IMR-90 (cell line): ENCODE results near the gene ATPAF1. TPM values are rescaled to one million over a fixed set of nuclear protein-coding genes. Genes with fewer than 3 reads are reported as not detected.

Experiments used
- ATAC-seq: fragments of 200-7000 bp; cut with Tn5 transposase; 2 replicates; pipeline ENCODE4 v1.9.1; 2020; ENCODE audit warnings: low read depth, mild to moderate bottlenecking, moderate library complexity
- BruUV-seq: library from RNA; stranded (reverse); fragments of 400-500 nt; replicated peaks from 2 replicates; lab custom pipeline; 2021; lab: Mats Ljungman, UMichigan
- CTCF ChIA-PET: fragments of 300-600 bp; formaldehyde crosslinking; extraction: SDS; loops from one replicate; lab custom pipeline; 2021; ENCODE audit warnings: antibody characterized with exemption; lab: Yijun Ruan, JAX
- POLR2A ChIA-PET: fragments of 300-600 bp; sonication (Branson Sonifier 250); formaldehyde crosslinking; loops from one replicate; lab custom pipeline; 2022; ENCODE audit warnings: antibody characterized with exemption; ENCODE audit not compliant: unreplicated experiment; lab: Charles Lee
- DNase-seq: peaks from one replicate; pipeline ENCODE4 v3.0.0; 2013
- H2AFZ ChIP-seq: replicated peaks from 2 replicates; pipeline ENCODE3; 2013; ENCODE audit warnings: low read length, mild to moderate bottlenecking; ENCODE audit not compliant: poor library complexity
- H2AK5ac ChIP-seq: 2 replicates; pipeline ENCODE4 v1.6.1; 2013; ENCODE audit warnings: low read depth, low read length, inconsistent platforms
- H2AK9ac ChIP-seq: replicated peaks from 2 replicates; pipeline ENCODE3; 2013; ENCODE audit warnings: mild to moderate bottlenecking, low read depth, low read length, moderate library complexity; ENCODE audit not compliant: poor library complexity
- H2BK120ac ChIP-seq: 2 replicates; pipeline ENCODE4 v1.6.1; 2013; ENCODE audit warnings: low read depth, low read length, inconsistent platforms
- H2BK15ac ChIP-seq: 3 replicates; pipeline ENCODE4 v1.6.1; 2013; ENCODE audit warnings: low read depth, low read length, inconsistent platforms
- H2BK20ac ChIP-seq: 2 replicates; pipeline ENCODE4 v1.6.1; 2013; ENCODE audit warnings: low read depth, mild to moderate bottlenecking, inconsistent platforms, low read length, moderate library complexity
- H2BK5ac ChIP-seq: 2 replicates; pipeline ENCODE4 v1.6.1; 2013; ENCODE audit warnings: mild to moderate bottlenecking, low read depth, low read length, inconsistent platforms; ENCODE audit not compliant: poor library complexity, severe bottlenecking
- H3K14ac ChIP-seq: replicated peaks from 2 replicates; pipeline ENCODE4 v1.6.1; 2013; ENCODE audit warnings: low read depth, low read length, inconsistent platforms
- H3K18ac ChIP-seq: 2 replicates; pipeline ENCODE4 v1.6.1; 2013; ENCODE audit warnings: low read depth, low read length, control low read depth
- H3K23ac ChIP-seq: 2 replicates; pipeline ENCODE4 v1.6.1; 2013; ENCODE audit warnings: low read depth, low read length, inconsistent platforms
- H3K27ac ChIP-seq: 2 replicates; pipeline ENCODE4 v1.5.1; 2013; ENCODE audit warnings: mild to moderate bottlenecking, control low read depth, low read length; ENCODE audit not compliant: insufficient read depth
- H3K27me3 ChIP-seq: 2 replicates; pipeline ENCODE4 v1.6.1; 2013; ENCODE audit warnings: low read length; ENCODE audit not compliant: control insufficient read depth, insufficient read depth
- H3K36me3 ChIP-seq: 2 replicates; pipeline ENCODE4 v1.6.1; 2013; ENCODE audit warnings: low read length, mixed read lengths; ENCODE audit not compliant: control insufficient read depth, insufficient read depth
- H3K4ac ChIP-seq: 2 replicates; pipeline ENCODE4 v1.6.1; 2013; ENCODE audit warnings: low read depth, low read length, inconsistent platforms
- H3K4me1 ChIP-seq: 2 replicates; pipeline ENCODE4 v1.6.1; 2013; ENCODE audit warnings: low read length, mixed read lengths; ENCODE audit not compliant: control insufficient read depth, insufficient read depth
- H3K4me2 ChIP-seq: 2 replicates; pipeline ENCODE4 v1.6.1; 2013; ENCODE audit warnings: low read depth, mild to moderate bottlenecking, control low read depth, low read length, moderate library complexity
- H3K4me3 ChIP-seq: 2 replicates; pipeline ENCODE4 v1.5.1; 2013; ENCODE audit warnings: low read depth, mild to moderate bottlenecking, control low read depth, low read length, moderate library complexity; ENCODE audit not compliant: insufficient read depth
- H3K56ac ChIP-seq: 2 replicates; pipeline ENCODE4 v1.6.1; 2013; ENCODE audit warnings: low read length, inconsistent platforms; ENCODE audit not compliant: insufficient read depth; ENCODE audit errors: extremely low read depth
- H3K79me1 ChIP-seq, 2 experiments: 2 replicates each; pipeline ENCODE4 v1.6.1; 2013; ENCODE audit warnings: low read length in 2 of 2, inconsistent platforms in 1 of 2, low read depth in 1 of 2
- H3K9ac ChIP-seq: 2 replicates; pipeline ENCODE4 v1.6.1; 2013; ENCODE audit warnings: low read depth, low read length, control low read depth
- H3K9me1 ChIP-seq: 2 replicates; pipeline ENCODE4 v1.6.1; 2013; ENCODE audit warnings: low read length, inconsistent platforms; ENCODE audit not compliant: insufficient read depth
- H3K9me3 ChIP-seq: 2 replicates; pipeline ENCODE4 v1.6.1; 2013; ENCODE audit warnings: low read length; ENCODE audit not compliant: control insufficient read depth, insufficient read depth
- H4K20me1 ChIP-seq: 2 replicates; pipeline ENCODE4 v1.6.1; 2013; ENCODE audit warnings: low read length, inconsistent platforms; ENCODE audit not compliant: insufficient read depth
- H4K5ac ChIP-seq: 2 replicates; pipeline ENCODE4 v1.6.1; 2013; ENCODE audit warnings: mild to moderate bottlenecking, low read depth, low read length, control low read depth
- H4K8ac ChIP-seq, 2 experiments: 2 replicates each; pipeline ENCODE4 v1.6.1; 2013; ENCODE audit warnings: low read depth in 2 of 2, low read length in 2 of 2, control low read depth in 1 of 2, inconsistent platforms in 1 of 2
- H4K91ac ChIP-seq: 2 replicates; pipeline ENCODE4 v1.6.1; 2013; ENCODE audit warnings: low read depth, low read length, inconsistent platforms; ENCODE audit not compliant: insufficient read depth
- BHLHE40 ChIP-seq: fragments of 150-350 bp; IDR thresholded peaks from 2 replicates; pipeline ENCODE4 v1.6.1; 2016; ENCODE audit warnings: mild to moderate bottlenecking, low read depth, low read length
- CEBPB ChIP-seq: IDR thresholded peaks from 2 replicates; pipeline ENCODE4 v1.6.1; 2012; ENCODE audit warnings: low read depth, low read length, improper control_type of control experiment
- CHD1 ChIP-seq: IDR thresholded peaks from 2 replicates; pipeline ENCODE4 v1.6.1; 2012; ENCODE audit warnings: low read depth, low read length, improper control_type of control experiment
- ELK1 ChIP-seq: fragments of 150-350 bp; IDR thresholded peaks from 2 replicates; pipeline ENCODE4 v1.6.1; 2016; ENCODE audit warnings: low read depth, mild to moderate bottlenecking, low read length, moderate library complexity, borderline replicate concordance
- FOS ChIP-seq: fragments of 150-350 bp; IDR thresholded peaks from 2 replicates; pipeline ENCODE4 v1.6.1; 2016; ENCODE audit warnings: low read depth, low read length
- MAFK ChIP-seq: IDR thresholded peaks from 2 replicates; pipeline ENCODE4 v1.6.1; 2012; ENCODE audit warnings: low read depth, low read length, improper control_type of control experiment
- MXI1 ChIP-seq: IDR thresholded peaks from 2 replicates; pipeline ENCODE4 v1.6.1; 2012; ENCODE audit warnings: low read depth, mild to moderate bottlenecking, low read length, moderate library complexity, borderline replicate concordance
- NFE2L2 ChIP-seq: fragments of 150-350 bp; IDR thresholded peaks from 2 replicates; pipeline ENCODE4 v1.6.1; 2016; ENCODE audit warnings: low read depth, mild to moderate bottlenecking, low read length
- POLR2A ChIP-seq: IDR thresholded peaks from 2 replicates; pipeline ENCODE4 v1.6.1; 2012; ENCODE audit warnings: mild to moderate bottlenecking, low read depth, low read length
- RAD21 ChIP-seq: IDR thresholded peaks from 2 replicates; pipeline ENCODE4 v1.6.1; 2012; ENCODE audit warnings: low read length, improper control_type of control experiment
- RFX5 ChIP-seq: IDR thresholded peaks from 2 replicates; pipeline ENCODE4 v1.8.0; 2012; ENCODE audit warnings: low read depth, mild to moderate bottlenecking, low read length, moderate library complexity
- SMC3 ChIP-seq: fragments of 150-350 bp; IDR thresholded peaks from 2 replicates; pipeline ENCODE4 v1.6.1; 2016; ENCODE audit warnings: low read depth, mild to moderate bottlenecking, antibody characterized with exemption, low read length, moderate library complexity
- WGBS, 2 experiments: methylation state at CpG; one replicate each; pipeline versions ENCODE4 v1.1.5 to v1.1.7; 2013; ENCODE audit warnings: missing lambda C conversion rate in 2 of 2; ENCODE audit not compliant: insufficient read length in 1 of 2; ENCODE audit errors: extremely low coverage in 2 of 2; 5-methylcytosine and 5-hydroxymethylcytosine counted together
- dilution Hi-C: fragments of 300-500 bp; cut with HindIII; formaldehyde crosslinking; loops from one replicate; pipeline ENCODE4 v1.14.3; 2018; ENCODE audit warnings: low sequenced_read_pairs; ENCODE audit not compliant: unreplicated experiment
- in situ Hi-C: fragments of 300-500 bp; cut with MboI; formaldehyde crosslinking; loops from 3 replicates; pipeline ENCODE4 v1.14.3; 2019; ENCODE audit warnings: low sequenced_read_pairs, inconsistent platforms, mixed read lengths
- intact Hi-C: fragments of 100-400 bp; cut with micrococcal nuclease; formaldehyde crosslinking; loops from 2 replicates; pipeline ENCODE4 v1.10.0; 2022
- polyA plus RNA-seq, 3 experiments: library from polyadenylated mRNA; depleted of rRNA; stranded (reverse); fragments of >200 nt; gene quantifications; 2 replicates each; pipeline ENCODE4 v1.2.3, GENCODE V29; 2012; ENCODE audit warnings: low replicate concordance in 1 of 3
- total RNA-seq: library from RNA; depleted of rRNA; stranded (reverse); fragments of >200 nt; gene quantifications from 2 replicates; pipeline ENCODE4 v1.2.3, GENCODE V29; 2012
- TF ChIP-seq, protein P1 (sequence below): fragments of 150-350 bp; IDR thresholded peaks from 2 replicates; pipeline ENCODE4 v1.6.1; 2017; ENCODE audit warnings: mild to moderate bottlenecking, antibody characterized with exemption, low read length, low read depth
- TF ChIP-seq, protein P2 (sequence below): conservative IDR thresholded peaks from 2 replicates; pipeline ENCODE4 v1.5.1; 2012; ENCODE audit warnings: mild to moderate bottlenecking, low read depth, low read length, improper control_type of control experiment

Gene ATPAF1
- total and polyA plus RNA-seq, 2 of the 4 experiments (the other 2 are of a cell fraction), result 55.5 to 80.3 TPM

GRCh38 chr1:46714976-46715375 is 46.8 kb upstream of the ATPAF1 start:
- Histone ChIP-seq H3K18ac (no peak overlapping the region), H3K79me1 (peaks cover 26 to 38% of the 10 kb centered on the region in 2 experiments), H3K56ac (no peak overlapping the region), H3K4me2 (no peak overlapping the region), H4K91ac (no peak overlapping the region), H2AFZ (no peak overlapping the region), H3K14ac (no peak overlapping the region), H3K36me3 (peaks cover 21% of the 10 kb centered on the region), H2BK20ac (no peak overlapping the region), H2BK120ac (no peak overlapping the region), H3K9me1 (peaks cover 5% of the 10 kb centered on the region; the same call in 1 of the 2 replicates), H2AK5ac (no peak overlapping the region), H3K4ac (no peak overlapping the region), H3K27ac (no peak overlapping the region), H2AK9ac (no peak overlapping the region), H2BK15ac (no peak overlapping the region), H3K4me3 (no peak overlapping the region), H4K20me1 (peaks cover 6% of the 10 kb centered on the region; the same call in 1 of the 2 replicates), H3K9ac (no peak overlapping the region), H3K27me3 (no peaks in the 10 kb centered on the region), H4K5ac (no peak overlapping the region), H2BK5ac (no peak overlapping the region), H3K23ac (no peak overlapping the region), H3K4me1 (peaks cover 10% of the 10 kb centered on the region), H4K8ac (no peak overlapping the region), H3K9me3 (no peaks in the 10 kb centered on the region)
- POLR2A ChIA-PET, result no interaction called here
- CTCF ChIA-PET, result no interaction called here
- ATAC-seq (no peak), DNase-seq (no peak)
- in situ Hi-C loops, result loop anchor here (25.0 kb wide), 1 partner anchor 303 kb away; no protein-coding TSS in a partner anchor
- no peak for TF ChIP-seq BHLHE40
- TF ChIP-seq, protein P1, sequence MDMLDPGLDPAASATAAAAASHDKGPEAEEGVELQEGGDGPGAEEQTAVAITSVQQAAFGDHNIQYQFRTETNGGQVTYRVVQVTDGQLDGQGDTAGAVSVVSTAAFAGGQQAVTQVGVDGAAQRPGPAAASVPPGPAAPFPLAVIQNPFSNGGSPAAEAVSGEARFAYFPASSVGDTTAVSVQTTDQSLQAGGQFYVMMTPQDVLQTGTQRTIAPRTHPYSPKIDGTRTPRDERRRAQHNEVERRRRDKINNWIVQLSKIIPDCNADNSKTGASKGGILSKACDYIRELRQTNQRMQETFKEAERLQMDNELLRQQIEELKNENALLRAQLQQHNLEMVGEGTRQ, result no peak
- no peak for TF ChIP-seq MXI1
- no peak for TF ChIP-seq MAFK
- TF ChIP-seq RAD21, result no peak
- no peak for TF ChIP-seq NFE2L2
- TF ChIP-seq, protein P2, sequence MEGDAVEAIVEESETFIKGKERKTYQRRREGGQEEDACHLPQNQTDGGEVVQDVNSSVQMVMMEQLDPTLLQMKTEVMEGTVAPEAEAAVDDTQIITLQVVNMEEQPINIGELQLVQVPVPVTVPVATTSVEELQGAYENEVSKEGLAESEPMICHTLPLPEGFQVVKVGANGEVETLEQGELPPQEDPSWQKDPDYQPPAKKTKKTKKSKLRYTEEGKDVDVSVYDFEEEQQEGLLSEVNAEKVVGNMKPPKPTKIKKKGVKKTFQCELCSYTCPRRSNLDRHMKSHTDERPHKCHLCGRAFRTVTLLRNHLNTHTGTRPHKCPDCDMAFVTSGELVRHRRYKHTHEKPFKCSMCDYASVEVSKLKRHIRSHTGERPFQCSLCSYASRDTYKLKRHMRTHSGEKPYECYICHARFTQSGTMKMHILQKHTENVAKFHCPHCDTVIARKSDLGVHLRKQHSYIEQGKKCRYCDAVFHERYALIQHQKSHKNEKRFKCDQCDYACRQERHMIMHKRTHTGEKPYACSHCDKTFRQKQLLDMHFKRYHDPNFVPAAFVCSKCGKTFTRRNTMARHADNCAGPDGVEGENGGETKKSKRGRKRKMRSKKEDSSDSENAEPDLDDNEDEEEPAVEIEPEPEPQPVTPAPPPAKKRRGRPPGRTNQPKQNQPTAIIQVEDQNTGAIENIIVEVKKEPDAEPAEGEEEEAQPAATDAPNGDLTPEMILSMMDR, result no peak
- TF ChIP-seq RFX5, result no peak
- no peak for TF ChIP-seq CEBPB
- no peak for TF ChIP-seq POLR2A
- TF ChIP-seq SMC3, result no peak
- TF ChIP-seq ELK1, result no peak
- TF ChIP-seq FOS, result no peak
- TF ChIP-seq CHD1, result no peak
- dilution Hi-C loops, result no loop called here
- WGBS, 2 experiments, result no CpG with 5 or more reads among the region's 3 CpGs
- intact Hi-C loops, result loop anchor here (5.0 kb wide), 2 partner anchors 98 to 113 kb away; partner anchors contain the start of genes MKNK1 and MOB3C
- BruUV-seq, result no TSS peak
